Measurements from ENCODE around the gene AGPAT3. TPM values are rescaled to one million over a fixed set of nuclear protein-coding genes. Genes with fewer than 3 reads are reported as not detected.

Gene AGPAT3
- total and polyA plus RNA-seq, 5 donors from 2014 or later: 13.3 to 67.8 (median 18.1) TPM

GRCh38 chr21:43966946-43967512 lies 102.0 kb downstream of the AGPAT3 start:
- Mint-ChIP-seq H3K4me1 (peaks cover 0 to 6% (median 4%) of the 10 kb centered on the region in 4 donors), H3K27me3 (no peaks in the 10 kb centered on the region), H3K27ac (no peak overlapping the region), H3K9me3 (no peaks in the 10 kb centered on the region), H3K4me3 (no peak overlapping the region), H3K36me3 (peaks cover 20% of the 10 kb centered on the region)
- H3K27ac ChIP-seq (ENCODE audit: insufficient read depth, low read length, poor library complexity, severe bottlenecking): no peak overlapping the region
- DNase-seq (no peak), ATAC-seq (ENCODE audit: low read depth in 2 of 2) (no peak)
- peaks cover 42% of the 10 kb centered on the region for H3K36me3 ChIP-seq (ENCODE audit: control insufficient read depth, insufficient read depth, low read length)
- no peak overlapping the region for H3K4me3 ChIP-seq (ENCODE audit: low read depth, low read length)
- H3K9me3 ChIP-seq (ENCODE audit: control insufficient read depth in 2 of 2, low read length in 2 of 2): no peaks in the 10 kb centered on the region
- H3K4me1 ChIP-seq (ENCODE audit: control insufficient read depth, insufficient read depth, low read length, poor library complexity, severe bottlenecking): no peaks in the 10 kb centered on the region
- no peaks in the 10 kb centered on the region for H3K27me3 ChIP-seq (ENCODE audit: control insufficient read depth, insufficient read depth, low read length)

- no peaks in the 10 kb centered on the region for H3K9me3 ChIP-seq (ENCODE audit: control insufficient read depth in 2 of 2, low read length in 2 of 2)
- H3K36me3 ChIP-seq (ENCODE audit: control insufficient read depth, insufficient read depth, low read length): peaks cover 41% of the 10 kb centered on the region
- ATAC-seq (ENCODE audit: low read depth in 2 of 2): no peak
- H3K27me3 Mint-ChIP-seq: no peaks in the 10 kb centered on the region
- no peak for DNase-seq
- H3K4me1 ChIP-seq (ENCODE audit: control insufficient read depth, insufficient read depth, low read length, poor library complexity, severe bottlenecking): no peaks in the 10 kb centered on the region
- H3K4me3 ChIP-seq (ENCODE audit: low read depth, low read length): no peak overlapping the region
- no peak overlapping the region for H3K27ac ChIP-seq (ENCODE audit: insufficient read depth, low read length, poor library complexity, severe bottlenecking)
- peaks cover 0 to 6% (median 3%) of the 10 kb centered on the region in 4 donors for H3K4me1 Mint-ChIP-seq
- no peaks in the 10 kb centered on the region for H3K9me3 Mint-ChIP-seq
- no peak overlapping the region for H3K4me3 Mint-ChIP-seq
- peaks cover 21% of the 10 kb centered on the region for H3K36me3 Mint-ChIP-seq
- no peaks in the 10 kb centered on the region for H3K27me3 ChIP-seq (ENCODE audit: control insufficient read depth, insufficient read depth, low read length)
- no peak overlapping the region for H3K27ac Mint-ChIP-seq
These were observed 103.0 kb downstream of the AGPAT3 start for GRCh38 chr21:43967981-43968380.

GRCh38 chr21:43968410-43969114 lies 103.5 kb downstream of the AGPAT3 start:
- Histone ChIP-seq H3K4me3 (ENCODE audit: low read depth, low read length) (no peak overlapping the region), H3K36me3 (ENCODE audit: control insufficient read depth, insufficient read depth, low read length) (peaks cover 41% of the 10 kb centered on the region)

GRCh38 chr21:43969115-43969444 lies 104.1 kb downstream of the AGPAT3 start:
- ATAC-seq (ENCODE audit: low read depth in 2 of 2) (no peak), DNase-seq (no peak)
- no peaks in the 10 kb centered on the region for H3K27me3 Mint-ChIP-seq
- Histone ChIP-seq H3K4me1 (ENCODE audit: control insufficient read depth, insufficient read depth, low read length, poor library complexity, severe bottlenecking) (no peaks in the 10 kb centered on the region), H3K27ac (ENCODE audit: insufficient read depth, low read length, poor library complexity, severe bottlenecking) (no peak overlapping the region), H3K4me3 (ENCODE audit: low read depth, low read length) (no peak overlapping the region), H3K27me3 (ENCODE audit: control insufficient read depth, insufficient read depth, low read length) (no peaks in the 10 kb centered on the region), H3K9me3 (ENCODE audit: control insufficient read depth in 2 of 2, low read length in 2 of 2) (no peaks in the 10 kb centered on the region), H3K36me3 (ENCODE audit: control insufficient read depth, insufficient read depth, low read length) (peaks cover 41% of the 10 kb centered on the region)
- H3K27ac Mint-ChIP-seq: no peak overlapping the region
- peaks cover 16% of the 10 kb centered on the region for H3K36me3 Mint-ChIP-seq
- H3K4me3 Mint-ChIP-seq: no peak overlapping the region
- H3K4me1 Mint-ChIP-seq: peaks cover 0 to 6% (median 3%) of the 10 kb centered on the region in 4 donors
- H3K9me3 Mint-ChIP-seq: no peaks in the 10 kb centered on the region

More at GRCh38 chr21:43968410-43969114, 103.5 kb downstream of the AGPAT3 start:
- Histone ChIP-seq H3K27me3 (ENCODE audit: control insufficient read depth, insufficient read depth, low read length) (no peaks in the 10 kb centered on the region), H3K4me1 (ENCODE audit: control insufficient read depth, insufficient read depth, low read length, poor library complexity, severe bottlenecking) (no peaks in the 10 kb centered on the region), H3K27ac (ENCODE audit: insufficient read depth, low read length, poor library complexity, severe bottlenecking) (no peak overlapping the region), H3K9me3 (ENCODE audit: control insufficient read depth in 2 of 2, low read length in 2 of 2) (no peaks in the 10 kb centered on the region)
- DNase-seq (no peak), ATAC-seq (ENCODE audit: low read depth in 2 of 2) (no peak)
- Mint-ChIP-seq H3K4me1 (peaks cover 0 to 6% (median 2%) of the 10 kb centered on the region in 4 donors), H3K4me3 (no peak overlapping the region), H3K36me3 (peaks cover 18% of the 10 kb centered on the region), H3K9me3 (no peaks in the 10 kb centered on the region), H3K27ac (no peak overlapping the region), H3K27me3 (no peaks in the 10 kb centered on the region)

- H3K4me1 ChIP-seq (ENCODE audit: control insufficient read depth, insufficient read depth, low read length, poor library complexity, severe bottlenecking): no peaks in the 10 kb centered on the region
- no peak overlapping the region for H3K4me3 ChIP-seq (ENCODE audit: low read depth, low read length)
- H3K36me3 ChIP-seq (ENCODE audit: control insufficient read depth, insufficient read depth, low read length): peaks cover 37% of the 10 kb centered on the region
- no peaks in the 10 kb centered on the region for H3K27me3 Mint-ChIP-seq
- no peak for ATAC-seq (ENCODE audit: low read depth in 2 of 2)
- H3K4me1 Mint-ChIP-seq: peaks cover 5 to 12% (median 8%) of the 10 kb centered on the region in 4 donors
- no peaks in the 10 kb centered on the region for H3K27me3 ChIP-seq (ENCODE audit: control insufficient read depth, insufficient read depth, low read length)
- H3K4me3 Mint-ChIP-seq: no peak overlapping the region
- no peaks in the 10 kb centered on the region for H3K9me3 Mint-ChIP-seq
- peaks cover 16% of the 10 kb centered on the region for H3K36me3 Mint-ChIP-seq
- no peaks in the 10 kb centered on the region for H3K9me3 ChIP-seq (ENCODE audit: control insufficient read depth in 2 of 2, low read length in 2 of 2)
- DNase-seq: no peak
- no peak overlapping the region for H3K27ac Mint-ChIP-seq
- H3K27ac ChIP-seq (ENCODE audit: insufficient read depth, low read length, poor library complexity, severe bottlenecking): no peak overlapping the region
These were observed 105.5 kb downstream of the AGPAT3 start for GRCh38 chr21:43970551-43970950.

- peaks cover 5 to 15% (median 8%) of the 10 kb centered on the region in 4 donors for H3K4me1 Mint-ChIP-seq
- Histone ChIP-seq H3K4me3 (ENCODE audit: low read depth, low read length) (no peak overlapping the region), H3K27ac (ENCODE audit: insufficient read depth, low read length, poor library complexity, severe bottlenecking) (no peak overlapping the region), H3K36me3 (ENCODE audit: control insufficient read depth, insufficient read depth, low read length) (peaks cover 32% of the 10 kb centered on the region), H3K9me3 (ENCODE audit: control insufficient read depth in 2 of 2, low read length in 2 of 2) (no peaks in the 10 kb centered on the region), H3K4me1 (ENCODE audit: control insufficient read depth, insufficient read depth, low read length, poor library complexity, severe bottlenecking) (no peaks in the 10 kb centered on the region), H3K27me3 (ENCODE audit: control insufficient read depth, insufficient read depth, low read length) (no peaks in the 10 kb centered on the region)
- H3K27me3 Mint-ChIP-seq: no peaks in the 10 kb centered on the region
- H3K27ac Mint-ChIP-seq: no peak overlapping the region
- H3K4me3 Mint-ChIP-seq: no peak overlapping the region
- peaks cover 16% of the 10 kb centered on the region for H3K36me3 Mint-ChIP-seq
- DNase-seq: no peak
- ATAC-seq (ENCODE audit: low read depth in 2 of 2): no peak
- H3K9me3 Mint-ChIP-seq: no peaks in the 10 kb centered on the region
These were observed 106.4 kb downstream of the AGPAT3 start for GRCh38 chr21:43971201-43971991.

- no peaks in the 10 kb centered on the region for H3K9me3 Mint-ChIP-seq
- Histone ChIP-seq H3K4me1 (ENCODE audit: control insufficient read depth, insufficient read depth, low read length, poor library complexity, severe bottlenecking) (no peaks in the 10 kb centered on the region), H3K27me3 (ENCODE audit: control insufficient read depth, insufficient read depth, low read length) (no peaks in the 10 kb centered on the region), H3K27ac (ENCODE audit: insufficient read depth, low read length, poor library complexity, severe bottlenecking) (no peak overlapping the region), H3K4me3 (ENCODE audit: low read depth, low read length) (no peak overlapping the region), H3K9me3 (ENCODE audit: control insufficient read depth in 2 of 2, low read length in 2 of 2) (no peaks in the 10 kb centered on the region), H3K36me3 (ENCODE audit: control insufficient read depth, insufficient read depth, low read length) (peaks cover 30% of the 10 kb centered on the region)
- no peak overlapping the region for H3K4me3 Mint-ChIP-seq
- H3K27ac Mint-ChIP-seq: no peak overlapping the region
- peaks cover 16% of the 10 kb centered on the region for H3K36me3 Mint-ChIP-seq
- H3K27me3 Mint-ChIP-seq: no peaks in the 10 kb centered on the region
- no peak for DNase-seq
- no peak for ATAC-seq (ENCODE audit: low read depth in 2 of 2)
- H3K4me1 Mint-ChIP-seq: peaks cover 5 to 15% (median 8%) of the 10 kb centered on the region in 4 donors
These were observed 106.9 kb downstream of the AGPAT3 start for GRCh38 chr21:43971992-43972255.
